ENCODE results near the gene NMD3.

DNA sequence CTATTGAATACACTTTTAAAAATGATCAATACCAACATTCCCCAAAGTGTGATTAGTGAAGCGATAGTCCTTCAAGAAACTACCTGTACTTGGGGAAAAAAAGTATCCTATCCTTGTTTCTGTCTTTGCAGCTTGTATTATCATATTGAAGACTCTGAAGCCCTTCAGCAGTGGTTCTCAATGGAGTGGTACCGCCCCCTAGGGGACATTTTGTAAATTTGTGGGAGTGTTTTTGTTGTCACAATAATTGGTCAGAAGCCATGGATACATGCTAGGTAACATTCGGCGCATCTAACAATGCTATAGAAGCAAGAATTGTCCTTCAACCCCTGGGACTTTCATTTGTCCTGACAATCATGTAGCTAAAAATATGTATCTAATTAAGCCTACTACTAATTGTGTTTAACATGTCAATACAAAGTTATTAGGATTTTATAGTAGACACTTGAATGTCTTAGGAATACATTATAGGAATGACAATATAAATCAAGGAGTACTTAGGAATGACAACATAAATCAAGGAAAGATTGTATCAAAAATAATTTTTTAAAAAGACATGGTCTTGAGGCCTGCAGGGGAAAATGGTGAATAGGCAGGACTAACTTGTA is 53.7 kb downstream of the NMD3 start:
- TF ChIP-seq, protein P1, sequence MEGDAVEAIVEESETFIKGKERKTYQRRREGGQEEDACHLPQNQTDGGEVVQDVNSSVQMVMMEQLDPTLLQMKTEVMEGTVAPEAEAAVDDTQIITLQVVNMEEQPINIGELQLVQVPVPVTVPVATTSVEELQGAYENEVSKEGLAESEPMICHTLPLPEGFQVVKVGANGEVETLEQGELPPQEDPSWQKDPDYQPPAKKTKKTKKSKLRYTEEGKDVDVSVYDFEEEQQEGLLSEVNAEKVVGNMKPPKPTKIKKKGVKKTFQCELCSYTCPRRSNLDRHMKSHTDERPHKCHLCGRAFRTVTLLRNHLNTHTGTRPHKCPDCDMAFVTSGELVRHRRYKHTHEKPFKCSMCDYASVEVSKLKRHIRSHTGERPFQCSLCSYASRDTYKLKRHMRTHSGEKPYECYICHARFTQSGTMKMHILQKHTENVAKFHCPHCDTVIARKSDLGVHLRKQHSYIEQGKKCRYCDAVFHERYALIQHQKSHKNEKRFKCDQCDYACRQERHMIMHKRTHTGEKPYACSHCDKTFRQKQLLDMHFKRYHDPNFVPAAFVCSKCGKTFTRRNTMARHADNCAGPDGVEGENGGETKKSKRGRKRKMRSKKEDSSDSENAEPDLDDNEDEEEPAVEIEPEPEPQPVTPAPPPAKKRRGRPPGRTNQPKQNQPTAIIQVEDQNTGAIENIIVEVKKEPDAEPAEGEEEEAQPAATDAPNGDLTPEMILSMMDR (IDR thresholded peaks at IDR 0.05; ENCODE audit: insufficient read depth, low read depth, low read length): peak; percentile 78
- TF ChIP-seq EZH2 (IDR thresholded peaks at IDR 0.05; ENCODE audit: insufficient read depth, low read length): no peak
